ENCODE data around the gene MED27.

Gene MED27

DNA sequence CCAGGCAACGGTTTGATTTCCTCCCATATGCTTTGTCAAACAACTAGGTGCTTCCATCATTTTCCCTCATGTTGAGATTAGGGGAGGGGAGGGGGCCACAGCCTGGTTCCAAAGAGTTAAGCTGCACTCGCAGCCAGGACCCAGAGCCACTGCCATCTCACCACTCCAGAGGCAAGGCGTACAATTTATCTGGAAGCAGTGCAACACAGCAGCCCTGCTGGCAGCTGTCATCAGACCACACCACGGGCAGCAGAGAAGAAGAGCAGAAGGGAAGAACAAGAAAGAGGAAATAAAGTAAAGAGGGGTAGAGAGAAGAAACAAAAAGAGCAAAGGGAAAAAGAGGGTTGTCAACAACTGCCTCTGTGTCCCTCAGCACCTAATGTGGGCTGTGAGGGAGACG lies 38.9 kb downstream of the MED27 start:
- FAIRE-seq = no peak

- FAIRE-seq = no peak
Observed at GRCh38 chr9:132040246-132040645, 39.4 kb downstream of the MED27 start.

DNA sequence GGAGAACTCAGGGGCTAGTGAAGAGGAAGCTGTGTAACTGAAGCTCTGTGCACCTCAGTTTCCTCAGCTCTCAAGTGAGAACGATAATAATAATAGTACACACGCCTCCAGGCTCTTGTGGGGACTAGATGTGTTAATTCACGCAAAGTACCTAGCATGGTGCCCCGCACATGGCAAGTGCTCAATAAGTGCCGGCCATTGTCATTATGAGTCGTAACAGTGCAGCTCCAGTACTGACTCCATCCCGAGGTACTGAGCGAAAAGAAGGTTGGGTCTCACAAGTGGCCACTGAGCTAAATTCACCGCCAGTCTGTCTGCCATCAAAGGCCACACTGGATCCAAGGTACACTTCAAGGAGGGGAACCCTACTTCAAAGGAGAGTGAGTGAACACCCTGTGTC lies 40.4 kb downstream of the MED27 start:
- no peak for FAIRE-seq

DNA sequence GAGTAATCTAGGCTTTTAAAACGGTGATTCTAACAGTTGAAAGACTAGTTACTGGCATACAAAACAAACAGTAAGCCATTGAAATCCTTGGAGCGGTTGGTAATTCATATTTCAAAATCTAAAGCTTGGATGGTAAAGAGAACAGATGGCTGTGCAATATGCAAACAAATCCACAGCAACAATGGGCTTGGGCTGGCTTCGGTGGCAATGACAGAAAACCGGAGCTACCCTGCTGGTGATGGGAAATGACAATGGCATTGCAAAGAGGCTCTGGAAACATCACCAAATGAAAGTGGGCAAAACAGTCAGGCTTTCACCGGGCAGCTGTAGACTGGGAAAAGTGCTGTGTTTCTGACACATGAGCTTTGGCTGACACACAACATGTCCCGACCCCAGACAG lies 42.2 kb downstream of the MED27 start:
- no peak for FAIRE-seq

GRCh38 chr9:132036521-132036920 lies 43.1 kb downstream of the MED27 start:
- FAIRE-seq = no peak

DNA sequence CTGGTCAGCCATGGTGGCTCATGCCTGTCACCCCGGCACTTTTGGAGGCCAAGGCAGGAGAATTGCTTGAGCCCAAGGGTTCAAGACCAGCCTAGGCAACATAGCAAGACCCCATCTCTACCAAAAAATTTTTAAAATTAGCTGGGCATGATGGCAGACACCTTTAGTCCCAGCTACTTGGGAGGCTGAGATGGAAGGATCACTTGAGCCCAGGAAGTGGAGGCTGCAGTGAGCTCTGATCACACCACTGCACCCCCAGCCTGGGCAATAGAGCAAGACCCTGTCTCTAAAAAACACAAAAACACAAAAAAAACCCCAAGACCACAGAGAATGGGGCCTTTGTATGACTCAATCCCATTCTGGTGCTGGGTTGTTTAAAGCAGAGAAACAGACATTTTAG lies 44.0 kb downstream of the MED27 start:
- FAIRE-seq = no peak

DNA sequence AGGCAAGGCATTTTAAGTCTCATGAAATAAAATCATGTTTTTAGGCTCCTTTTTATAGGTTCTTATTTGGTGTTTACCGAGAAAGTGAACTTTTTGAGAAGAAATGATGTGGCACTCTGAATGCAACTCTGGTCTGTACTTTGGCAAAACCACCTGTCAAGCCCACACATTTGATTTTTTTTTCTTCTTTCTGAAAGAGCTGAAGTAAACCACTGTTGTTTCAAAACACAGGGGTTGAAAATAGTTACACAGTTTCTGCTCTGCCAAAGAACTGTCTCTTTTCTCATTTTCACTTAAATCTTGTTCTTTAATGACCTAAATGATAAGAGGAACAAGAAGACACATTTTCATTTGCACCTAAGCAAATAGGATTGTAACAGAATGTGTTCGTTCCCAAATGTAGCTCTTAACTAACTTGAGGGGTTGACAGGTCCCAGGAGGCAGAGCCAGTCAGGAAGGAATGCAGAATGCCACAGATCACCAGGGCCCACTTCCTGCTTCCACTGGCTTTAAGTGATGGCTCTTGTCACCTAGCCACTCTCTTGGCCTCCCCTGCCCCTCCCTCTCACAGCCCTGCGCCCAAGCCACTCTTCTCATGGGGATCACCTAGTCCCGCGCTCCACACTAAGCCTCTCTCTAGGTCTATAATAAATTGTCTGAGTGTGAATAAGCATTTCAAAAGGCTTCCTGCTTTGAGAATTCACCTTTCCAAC lies 47.3 kb downstream of the MED27 start:
- no peak for FAIRE-seq

- no peak for FAIRE-seq
Observed at GRCh38 chr9:132031467-132032237, 48.0 kb downstream of the MED27 start.

- FAIRE-seq = no peak
Observed at GRCh38 chr9:132030626-132031325, 48.9 kb downstream of the MED27 start.

- FAIRE-seq = no peak
Observed at GRCh38 chr9:132027752-132028663, 51.7 kb downstream of the MED27 start.

DNA sequence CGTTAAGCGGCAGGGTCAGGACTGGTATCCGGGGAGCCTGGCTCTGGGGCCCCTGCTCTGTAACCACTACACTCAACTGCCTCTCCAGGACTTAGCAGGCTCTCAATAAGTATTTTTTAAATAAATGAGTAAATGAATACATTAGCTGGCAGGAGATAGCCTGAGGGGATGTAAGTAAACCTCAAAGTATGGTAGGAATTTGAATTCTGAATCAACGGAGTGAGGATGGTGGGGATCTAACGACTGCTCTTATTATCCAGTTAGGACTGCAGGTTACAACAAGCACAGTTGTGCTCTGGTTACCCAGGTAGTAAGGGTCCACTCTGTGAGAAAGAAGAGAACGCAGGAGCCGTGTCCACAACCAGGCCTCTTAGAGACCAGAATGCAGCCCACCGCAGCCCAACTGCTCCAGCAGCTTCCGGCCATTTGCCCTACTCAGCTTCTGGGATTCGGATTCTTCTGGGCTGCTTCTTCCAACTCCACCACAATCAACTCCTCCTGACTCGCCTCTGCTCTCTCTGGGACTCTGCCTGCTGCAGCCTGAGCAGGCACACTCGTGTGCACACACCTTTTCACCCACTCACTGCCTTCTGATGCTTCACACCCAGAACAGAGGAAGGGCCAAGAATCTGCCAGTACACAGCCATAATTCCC lies 52.6 kb downstream of the MED27 start:
- no peak for FAIRE-seq

- FAIRE-seq = no peak
Observed at GRCh38 chr9:132025766-132026165, 53.9 kb downstream of the MED27 start.

DNA sequence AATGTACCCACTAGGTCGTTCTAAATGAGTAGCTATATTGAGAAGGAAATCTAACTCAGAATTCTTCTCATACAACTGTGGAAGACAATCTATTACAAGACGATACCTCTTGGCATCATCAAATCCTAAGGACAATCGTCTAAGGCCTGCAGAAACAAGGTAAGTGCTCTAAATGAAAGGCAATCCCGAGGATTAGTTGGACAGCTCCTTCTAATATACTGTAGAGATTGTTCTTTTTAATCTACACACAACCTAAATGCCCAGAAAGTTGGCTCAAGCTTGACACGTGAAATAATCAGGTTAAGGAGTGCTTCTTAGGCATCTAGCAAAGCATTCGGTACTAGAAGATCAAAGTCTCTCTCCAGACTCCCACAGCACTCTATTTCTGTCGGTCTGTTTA lies 55.1 kb downstream of the MED27 start:
- FAIRE-seq = no peak

GRCh38 chr9:132023419-132024180 lies 56.1 kb downstream of the MED27 start:
- no peak for FAIRE-seq

- FAIRE-seq = no peak
Observed at GRCh38 chr9:132020820-132021510, 58.7 kb downstream of the MED27 start.

GRCh38 chr9:132020272-132020671 lies 59.4 kb downstream of the MED27 start:
- FAIRE-seq = no peak

- no peak for FAIRE-seq
Observed at GRCh38 chr9:132019702-132020101, 60.0 kb downstream of the MED27 start.

DNA sequence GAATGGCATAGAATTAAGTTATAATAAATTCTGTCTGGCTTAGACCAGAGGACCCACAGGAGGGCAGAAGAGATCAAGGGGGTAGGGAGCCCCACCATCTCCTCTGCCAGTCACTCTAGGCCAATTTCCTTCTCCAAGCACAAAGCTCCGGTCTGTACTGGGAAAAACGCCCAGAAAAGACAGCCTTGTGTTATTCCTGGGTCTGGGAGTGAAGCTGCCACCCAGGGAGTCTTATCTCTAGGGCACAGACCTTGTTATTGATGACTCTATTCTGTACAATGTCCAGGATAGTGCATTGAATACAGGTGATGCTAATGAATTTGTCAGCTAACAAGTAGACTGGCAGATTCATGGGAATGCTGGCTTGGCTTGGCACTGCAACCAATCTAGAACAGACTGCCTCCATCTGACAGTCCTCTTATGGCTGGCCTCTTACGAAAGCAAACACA lies 60.7 kb downstream of the MED27 start:
- FAIRE-seq = no peak

DNA sequence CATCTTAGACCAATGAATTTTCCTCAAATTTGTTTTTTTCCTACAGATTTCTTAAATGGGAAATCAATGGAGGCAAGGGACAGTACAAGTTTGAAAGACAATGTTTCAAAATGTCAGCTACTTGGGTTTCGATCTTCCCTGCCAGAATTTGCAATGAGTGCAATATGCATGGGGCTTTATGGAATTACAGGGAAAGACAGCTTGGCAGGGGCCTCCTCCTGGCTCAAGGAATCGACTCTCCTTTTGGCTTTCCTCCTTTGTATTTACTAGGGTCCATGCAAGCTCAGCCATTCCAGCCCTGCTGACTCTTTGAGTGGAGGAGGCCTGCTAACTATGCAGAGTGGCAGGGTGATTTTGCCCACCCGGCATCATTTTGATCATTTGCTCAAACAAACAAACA lies 63.2 kb downstream of the MED27 start:
- FAIRE-seq = no peak

- FAIRE-seq = no peak
Observed at GRCh38 chr9:132015866-132016265, 63.8 kb downstream of the MED27 start.

Data from islet of Langerhans (tissue), 1 donor.